Stimulated activated CD8-positive, alpha-beta memory T cell treated with anti-CD3 and anti-CD28 coated beads, Interleukin-7, amount 100 ng/mL, for 1 hour (primary cell): ENCODE results near the gene LRRC56.

Experiments used
- DNase-seq, 2 donors: peaks; one replicate each; pipeline ENCODE4 v3.0.0-alpha.2; 2020; ENCODE audit warnings: low read depth in 2 of 2

The LRRC56 gene

DNA sequence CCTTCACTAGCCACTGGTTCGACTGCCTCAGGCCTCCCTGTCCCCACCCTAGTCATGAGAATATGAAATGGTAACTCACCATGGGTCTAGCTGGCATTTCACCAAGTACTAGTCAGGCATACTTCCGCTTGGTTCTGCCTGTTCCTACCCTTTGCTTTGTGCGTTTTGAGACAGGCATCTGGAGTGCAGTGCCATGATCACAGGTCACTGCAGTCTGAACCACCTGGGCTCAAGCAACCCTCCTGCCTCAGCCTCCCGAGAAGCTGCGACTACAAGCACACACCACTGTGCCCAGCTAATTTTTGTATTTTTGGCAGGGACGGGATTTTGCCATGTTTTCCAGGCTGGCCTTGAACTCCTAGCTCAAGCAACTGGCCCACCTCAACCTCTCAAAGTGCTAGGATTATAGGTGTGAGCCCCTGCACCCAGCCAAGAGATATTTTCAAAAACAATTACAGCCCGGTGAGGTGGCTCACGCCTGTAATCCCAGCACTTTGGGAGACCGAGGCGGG lies 16.1 kb upstream of the LRRC56 start:
- no peak for DNase-seq

DNA sequence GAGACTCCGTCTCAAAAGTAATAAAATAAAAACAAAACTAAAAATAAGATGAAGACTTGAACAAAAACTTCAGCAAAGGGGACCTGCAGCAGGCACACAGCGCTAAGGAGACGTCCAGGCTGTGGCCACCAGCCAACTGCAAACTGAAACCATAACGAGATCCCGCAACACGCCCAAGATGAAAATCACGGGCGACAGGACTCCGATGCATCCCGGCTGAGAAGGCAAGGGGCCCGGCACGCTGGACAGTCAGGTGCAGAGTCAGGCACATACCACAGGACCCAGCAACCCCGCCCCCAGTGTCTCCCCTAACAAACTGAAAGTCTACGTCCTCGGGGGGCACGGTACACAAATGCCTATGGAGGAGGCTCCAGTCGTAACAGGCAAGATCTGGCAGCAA lies 11.1 kb upstream of the LRRC56 start:
- no peak for DNase-seq

DNA sequence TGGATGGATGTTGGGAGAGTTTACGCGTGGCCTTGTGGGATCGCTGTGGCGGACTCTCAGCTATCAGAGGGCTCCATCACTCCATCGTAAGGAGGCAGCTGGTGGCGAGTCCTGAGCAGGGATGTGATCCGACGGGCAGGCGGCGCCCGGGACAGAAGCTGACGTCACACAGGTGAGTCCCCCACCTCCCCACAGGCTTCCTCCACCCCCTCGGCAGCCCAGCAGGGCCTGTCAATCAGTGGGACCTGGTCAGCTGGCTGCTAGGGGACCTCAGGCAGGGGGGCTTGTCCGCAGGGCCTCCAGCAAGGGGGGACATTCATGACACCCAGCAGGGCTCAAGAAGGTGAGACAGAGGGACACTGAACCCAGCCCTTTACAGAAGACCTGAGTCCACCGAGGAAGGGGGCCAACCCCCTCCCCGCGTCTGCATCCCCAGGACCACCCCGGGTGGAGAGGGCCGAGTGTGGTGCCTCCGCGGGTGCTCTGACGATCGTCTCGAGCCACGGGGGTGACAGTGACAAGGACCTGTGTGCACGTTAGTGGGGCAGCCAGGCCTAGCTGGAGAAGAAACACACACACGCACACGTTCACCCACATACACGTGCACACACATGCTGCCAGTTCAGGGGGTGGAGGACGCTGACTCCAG lies 9.0 kb upstream of the LRRC56 start:
- no peak for DNase-seq

DNA sequence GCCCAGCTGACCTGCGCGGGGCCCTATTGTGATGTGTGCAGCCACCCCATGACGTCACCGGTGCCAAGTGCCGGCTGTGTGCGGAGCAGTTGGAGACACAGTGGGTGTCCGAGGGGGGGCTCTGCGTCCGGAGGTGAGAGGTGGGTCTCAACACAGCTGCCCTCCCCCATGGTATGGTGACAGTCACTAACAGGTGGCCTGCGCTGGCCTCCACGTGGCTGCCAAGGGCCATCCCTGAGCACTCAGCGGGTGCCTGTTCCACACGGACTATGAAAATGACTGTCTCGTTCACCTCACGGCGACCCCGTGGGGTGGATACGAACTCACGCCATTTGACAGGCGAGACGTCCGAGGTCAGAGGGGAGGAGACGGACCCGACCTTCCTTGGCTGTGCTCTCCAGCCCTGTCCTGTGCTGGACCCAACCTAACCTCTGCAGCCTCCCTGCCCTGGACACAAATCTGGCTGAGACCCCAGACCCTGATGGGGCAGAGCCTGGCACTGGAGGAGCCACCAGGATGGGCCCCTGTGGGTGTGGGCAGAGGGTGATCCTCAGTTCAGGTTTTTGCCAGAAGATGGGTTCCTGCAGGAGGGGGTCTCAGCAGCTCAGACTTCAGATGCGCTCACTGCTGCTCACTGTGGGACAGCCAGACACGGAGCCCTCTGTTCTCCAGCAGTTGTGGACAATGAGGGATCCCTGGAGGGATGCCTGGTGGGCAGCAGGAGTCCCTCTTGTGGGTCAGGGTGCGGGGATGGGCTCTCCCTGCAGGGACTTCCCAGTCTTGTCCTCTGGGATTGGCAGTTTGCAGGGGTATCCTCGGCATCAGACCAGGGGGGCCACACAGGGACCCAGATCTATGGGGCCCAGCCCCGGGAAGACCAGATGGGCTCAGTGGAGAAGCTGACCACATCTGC lies 8.3 kb upstream of the LRRC56 start:
- no peak for DNase-seq

DNA sequence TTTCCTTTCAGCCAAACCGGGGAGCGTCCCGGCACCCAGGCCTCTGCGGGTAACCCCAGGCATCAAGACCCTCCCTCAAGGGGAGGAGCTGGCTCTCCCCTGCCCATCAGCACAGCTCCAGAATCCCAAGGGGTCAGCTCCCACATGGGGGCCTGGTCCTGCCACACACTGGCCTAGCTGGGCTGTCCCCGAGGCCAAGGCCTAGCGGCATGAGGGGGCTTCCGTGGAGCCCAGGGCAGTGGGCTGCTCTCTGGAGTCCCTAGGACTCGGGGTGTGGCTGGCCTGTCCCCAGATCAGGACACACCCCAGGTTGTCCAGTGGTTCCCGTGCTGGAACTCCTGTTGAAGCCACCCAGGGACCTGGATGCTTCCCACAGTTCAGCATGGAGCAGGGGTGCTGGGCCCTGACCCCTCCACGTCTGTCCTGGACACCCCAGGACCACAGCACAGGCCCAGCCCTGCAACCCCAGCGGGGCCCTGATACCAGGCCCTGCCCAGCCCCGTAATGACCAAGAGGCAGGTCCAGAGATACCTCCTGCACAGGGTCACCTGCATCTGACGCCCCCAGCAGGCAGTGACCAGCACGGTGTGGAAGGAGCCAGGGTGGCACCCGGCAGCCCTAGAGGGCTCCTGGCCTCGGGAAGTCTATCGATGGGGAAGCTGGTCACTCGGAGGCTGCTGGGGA lies 7.5 kb upstream of the LRRC56 start:
- DNase-seq = no peak

DNA sequence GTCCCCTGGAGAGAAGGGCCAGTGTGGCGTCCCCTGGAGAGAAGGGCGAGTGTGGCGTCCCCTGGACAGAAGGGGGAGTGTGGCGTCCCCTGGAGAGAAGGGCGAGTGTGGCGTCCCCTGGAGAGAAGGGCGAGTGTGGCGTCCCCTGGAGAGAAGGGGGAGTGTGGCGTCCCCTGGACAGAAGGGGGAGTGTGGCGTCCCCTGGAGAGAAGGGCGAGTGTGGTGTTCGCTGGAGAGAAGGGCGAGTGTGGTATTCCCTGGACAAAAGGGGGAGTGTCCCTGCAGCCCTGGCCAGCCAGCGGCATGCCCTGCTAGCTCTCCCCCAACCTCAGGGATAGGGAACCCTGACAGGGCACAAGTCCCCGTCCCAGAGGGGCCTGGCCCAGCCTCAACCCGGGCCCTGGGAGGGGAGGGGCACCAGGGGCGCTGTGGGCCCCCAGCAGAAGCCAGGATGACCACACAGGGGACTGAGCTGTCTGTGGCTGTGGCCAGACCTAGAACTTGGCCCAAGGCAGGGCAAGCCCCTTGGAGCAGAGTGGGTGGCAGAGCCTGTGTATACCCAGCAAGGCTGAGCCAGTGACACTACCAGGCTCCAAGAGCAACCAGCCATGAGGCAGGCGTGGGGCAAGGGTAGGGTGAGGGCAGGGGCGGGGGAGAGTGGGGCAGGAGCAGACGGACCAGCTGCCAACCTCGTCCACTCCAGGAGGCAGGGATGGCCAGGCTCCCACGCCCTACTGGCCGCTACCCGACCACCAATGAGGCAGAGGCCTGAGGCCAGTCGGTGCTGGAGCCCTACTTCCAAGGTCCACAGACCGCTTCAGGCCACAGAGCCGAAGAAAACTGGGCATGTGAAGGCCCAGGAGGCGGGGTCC lies 6.1 kb upstream of the LRRC56 start:
- no peak for DNase-seq

DNA sequence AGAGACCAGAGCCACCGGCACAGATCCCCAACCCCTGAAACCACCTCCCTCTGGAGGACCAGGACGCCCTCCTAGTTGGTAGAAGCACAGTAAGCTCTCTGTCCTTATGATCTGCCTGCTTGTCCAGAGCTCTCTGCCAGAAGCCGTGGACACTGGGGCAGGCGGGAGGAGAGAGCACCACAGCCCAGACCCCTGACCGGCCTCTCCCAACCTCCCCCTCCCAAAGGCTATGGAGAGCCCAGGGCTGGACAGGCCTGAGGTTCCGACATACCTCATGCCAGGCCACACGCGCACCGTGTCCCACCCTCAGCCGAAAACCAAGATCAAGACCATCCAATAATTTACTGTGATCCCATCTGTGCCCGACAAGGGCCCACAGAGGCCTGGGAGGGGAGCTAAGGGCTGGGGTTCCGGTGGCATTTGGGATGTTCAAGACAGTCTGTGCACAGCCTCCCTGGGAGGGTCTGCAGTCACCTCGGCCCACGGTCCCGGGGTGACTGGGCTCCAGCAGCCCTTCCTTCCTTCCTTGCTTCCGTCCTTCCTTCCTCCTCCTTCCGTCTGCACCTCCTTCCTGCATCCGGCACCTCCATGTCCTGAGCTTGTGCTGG lies 5.3 kb upstream of the LRRC56 start:
- no peak for DNase-seq

DNA sequence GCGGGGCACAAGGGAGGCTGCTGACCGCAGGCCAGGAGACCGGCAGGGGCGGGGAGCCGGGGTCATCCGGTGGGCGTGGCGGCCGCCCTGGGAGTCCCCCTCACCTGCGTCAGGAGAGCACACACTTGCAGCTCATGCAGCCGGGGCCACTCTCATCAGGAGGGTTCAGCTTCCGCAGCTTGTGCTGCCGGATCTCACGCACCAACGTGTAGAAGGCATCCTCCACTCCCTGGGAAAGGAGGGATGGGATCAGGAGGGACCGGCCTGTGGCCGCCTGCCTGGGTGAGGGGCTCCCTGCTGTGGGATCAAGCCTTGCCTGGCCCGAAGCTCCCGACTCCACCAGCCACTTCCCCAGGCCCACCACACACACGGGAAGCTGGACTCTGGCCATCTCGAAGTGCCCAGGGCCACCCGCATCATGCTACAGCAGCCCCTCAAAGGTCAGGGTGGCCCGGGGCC lies 4.8 kb upstream of the LRRC56 start:
- no peak for DNase-seq

DNA sequence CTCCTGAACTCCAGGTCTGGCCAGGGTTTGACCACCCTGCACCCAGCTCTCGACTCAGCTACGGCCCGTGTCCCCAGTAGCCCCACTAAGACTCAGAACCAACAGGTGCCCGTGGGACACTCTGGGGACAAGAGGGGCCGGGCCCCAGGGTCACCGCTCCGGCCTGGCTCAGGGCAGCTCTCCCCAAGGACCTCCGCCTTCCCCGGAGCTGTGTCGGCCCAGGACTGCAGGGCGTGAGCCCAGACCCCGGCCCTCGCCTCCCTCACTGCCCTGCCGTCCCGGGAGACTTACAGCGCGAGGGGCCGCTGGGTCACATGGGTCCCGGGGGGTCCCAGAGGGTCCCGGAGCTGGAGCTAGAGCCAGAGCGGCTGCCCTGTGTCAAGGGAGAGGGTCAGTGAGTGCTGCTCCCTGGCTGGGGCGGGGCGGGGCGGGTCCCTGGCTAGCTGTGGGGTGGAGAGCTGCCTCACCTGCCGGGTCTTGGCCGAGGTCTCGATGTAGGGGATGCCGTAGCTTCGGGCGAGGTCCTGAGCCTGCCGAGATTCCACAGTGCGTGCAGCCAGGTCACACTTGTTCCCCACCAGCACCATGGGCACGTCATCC lies 4.2 kb upstream of the LRRC56 start:
- DNase-seq = no peak

DNA sequence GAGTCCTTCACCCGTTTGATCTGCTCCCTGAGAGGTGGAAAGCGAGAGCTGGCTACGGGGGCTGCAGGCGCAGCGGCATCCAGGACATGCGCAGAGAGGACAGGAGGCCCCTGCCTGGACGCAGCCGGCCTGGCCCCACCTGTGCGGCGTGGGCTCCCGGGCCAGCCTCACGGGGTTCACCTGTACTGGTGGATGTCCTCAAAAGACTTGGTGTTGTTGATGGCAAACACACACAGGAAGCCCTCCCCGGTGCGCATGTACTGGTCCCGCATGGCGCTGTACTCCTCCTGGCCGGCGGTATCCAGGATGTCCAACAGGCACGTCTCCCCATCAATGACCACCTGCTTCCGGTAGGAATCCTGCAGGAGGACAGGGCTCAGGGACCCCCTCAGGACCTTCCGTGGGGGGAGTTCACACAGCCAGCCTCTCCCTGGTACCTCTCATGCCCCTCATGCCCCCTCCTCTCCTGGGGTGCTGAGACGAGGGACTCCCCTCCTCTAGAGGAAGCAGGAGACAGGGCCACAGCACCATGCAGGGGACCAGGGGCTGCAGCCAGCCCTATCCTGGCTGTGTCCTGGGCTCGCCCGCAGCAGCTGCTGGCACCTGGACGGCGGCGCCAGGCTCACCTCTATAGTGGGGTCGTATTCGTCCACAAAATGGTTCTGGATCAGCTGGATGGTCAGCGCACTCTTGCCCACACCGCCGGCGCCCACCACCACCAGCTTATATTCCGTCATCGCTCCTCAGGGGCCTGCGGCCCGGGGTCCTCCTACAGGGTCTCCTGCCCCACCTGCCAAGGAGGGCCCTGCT lies 3.5 kb upstream of the LRRC56 start:
- DNase-seq = no peak

DNA sequence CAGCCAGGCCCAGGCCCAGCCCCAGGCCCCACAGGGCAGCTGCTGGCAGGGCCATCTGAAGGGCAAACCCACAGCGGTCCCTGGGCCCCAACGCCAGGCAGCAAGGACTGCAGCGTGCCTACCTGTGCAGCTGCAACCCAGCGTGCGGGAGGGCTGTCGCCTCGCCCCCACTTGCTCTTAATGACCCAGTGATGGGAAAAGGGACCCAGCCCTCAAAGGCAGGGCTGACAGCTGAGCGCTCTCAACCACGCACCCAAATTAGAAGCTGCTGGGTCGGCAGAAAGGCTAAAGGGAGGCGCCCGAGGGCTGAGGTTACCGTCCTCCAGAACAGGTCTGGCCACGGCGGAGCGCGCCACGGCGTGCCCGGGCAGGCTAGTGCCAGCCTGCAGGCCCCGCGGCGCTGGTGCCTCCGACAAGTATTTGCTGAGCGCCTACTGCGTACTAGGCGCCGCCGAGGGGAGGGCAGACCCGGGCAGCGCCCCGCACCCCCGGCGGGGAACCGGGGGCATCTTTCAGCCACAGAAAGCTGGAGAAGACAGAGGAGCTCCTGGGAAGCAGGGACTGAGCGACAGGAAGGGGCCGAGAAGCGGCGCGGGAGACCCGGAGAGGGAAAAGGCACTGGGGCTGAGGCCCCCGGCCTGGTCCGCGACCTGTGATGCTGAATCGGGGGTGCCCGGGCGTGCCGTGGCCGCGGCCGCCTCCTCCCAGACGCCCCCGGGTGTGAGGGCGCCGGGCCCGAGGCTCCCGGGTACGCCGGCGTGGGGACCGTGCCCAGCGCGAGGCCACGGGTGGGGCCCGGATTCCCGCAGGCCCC lies 2.7 kb upstream of the LRRC56 start:
- no peak for DNase-seq

DNA sequence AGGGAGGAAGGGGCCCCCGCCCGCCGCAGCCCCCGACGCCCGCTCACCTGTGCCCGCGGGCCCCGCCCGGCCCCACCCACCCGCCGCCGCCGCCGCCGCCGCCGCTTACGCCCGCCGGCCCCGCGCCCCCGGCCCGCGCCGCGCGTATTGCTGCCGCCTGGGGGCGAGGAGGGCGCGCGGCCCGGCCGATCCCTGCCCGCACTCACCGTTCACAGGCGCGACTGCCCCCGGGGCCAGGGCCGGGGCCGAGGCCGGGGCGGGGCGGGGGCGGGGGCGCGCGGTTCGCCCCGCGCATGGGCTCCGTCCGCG lies 2.2 kb upstream of the LRRC56 start:
- DNase-seq = no peak

DNA sequence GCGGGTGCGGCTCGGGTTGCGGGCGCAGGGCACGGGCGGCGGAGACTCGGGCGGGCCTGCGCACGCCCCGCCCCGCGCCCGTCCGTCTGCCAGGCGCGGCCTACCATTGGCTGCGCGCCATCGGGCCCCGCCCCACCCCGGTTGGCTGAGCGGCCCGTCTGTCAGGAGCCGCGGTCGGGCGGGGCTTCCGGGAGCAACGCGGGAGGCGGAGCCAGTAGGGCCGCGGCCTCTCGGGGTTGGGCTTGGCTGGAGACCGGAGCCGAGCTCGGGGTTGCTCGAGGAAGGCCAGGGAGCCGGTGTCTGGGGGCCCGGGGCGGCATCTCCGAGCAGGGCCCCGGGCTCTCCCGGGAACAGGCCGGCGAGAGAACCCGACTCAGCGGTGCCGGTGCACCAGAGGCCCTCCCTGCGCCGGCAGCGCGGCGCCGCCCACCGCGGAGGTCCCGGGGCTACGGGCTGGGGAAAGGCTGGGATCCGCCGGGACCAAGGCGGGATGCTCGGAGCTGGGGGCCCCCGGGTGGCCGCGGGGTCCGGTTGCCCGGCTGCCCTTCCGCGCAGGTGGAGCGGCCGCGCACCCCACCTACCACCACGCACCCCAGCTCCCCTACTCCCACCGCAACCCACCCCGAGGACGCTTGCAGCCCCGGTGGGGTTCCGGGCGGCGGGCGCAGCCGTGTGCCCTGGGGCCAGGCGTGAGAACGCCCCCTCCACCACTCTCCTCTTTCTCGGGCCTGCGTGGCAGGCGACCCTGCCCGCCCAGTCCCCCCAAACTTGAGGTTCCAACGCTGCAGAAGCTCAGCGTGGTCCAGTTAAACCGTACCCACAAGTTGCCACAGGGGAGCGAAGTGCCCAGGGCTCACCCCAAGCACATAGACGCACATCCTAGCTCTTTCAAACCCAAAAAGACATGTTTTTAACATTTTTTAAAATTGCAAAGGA lies 1.5 kb upstream of the LRRC56 start, which contains the start of gene HRAS:
Gene HRAS, minus strand, starts transcription at position 58 of the 936 bp plus-strand sequence.
- DNase-seq = peak; percentile 88 to 93

DNA sequence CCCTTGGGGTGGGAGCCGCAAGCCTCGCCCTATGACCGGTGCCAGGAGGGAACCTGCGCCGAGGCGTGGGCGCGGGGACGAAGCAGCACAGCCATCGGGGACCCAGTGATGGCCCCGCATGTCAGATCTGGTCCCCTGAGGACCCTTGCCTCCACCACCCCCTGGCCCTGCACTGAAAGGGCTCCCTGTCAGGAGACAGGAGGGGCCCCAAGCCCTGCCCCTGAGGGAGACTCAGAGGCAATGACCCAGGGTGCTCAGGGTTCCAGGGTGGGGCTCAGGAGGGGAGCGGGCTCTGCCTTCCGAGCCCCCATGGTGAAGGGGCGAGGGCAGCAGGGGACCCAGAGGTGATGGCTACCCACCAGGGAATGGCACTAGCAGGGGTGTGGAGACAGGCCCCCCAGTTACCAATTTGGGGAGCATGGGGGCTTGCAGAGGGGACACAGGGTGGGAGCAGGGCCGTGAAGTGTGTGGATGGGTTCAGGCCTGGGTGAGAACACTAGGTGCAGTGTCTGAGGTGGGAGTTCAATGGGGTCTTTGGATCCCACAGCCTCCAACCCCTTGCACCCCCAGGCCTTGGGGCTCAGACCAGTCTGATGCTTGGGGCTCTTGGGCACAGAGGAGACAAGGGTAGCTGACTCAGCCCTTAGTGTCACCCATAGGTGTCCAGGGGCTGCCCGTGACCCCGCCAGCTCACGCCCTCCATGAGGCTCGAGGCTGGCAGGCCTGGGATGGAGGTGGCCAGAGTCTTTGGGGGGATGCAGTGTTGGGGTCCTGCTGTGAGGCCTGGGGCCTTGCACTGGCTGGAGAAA lies 499 bp downstream of the LRRC56 start:
- no peak for DNase-seq

DNA sequence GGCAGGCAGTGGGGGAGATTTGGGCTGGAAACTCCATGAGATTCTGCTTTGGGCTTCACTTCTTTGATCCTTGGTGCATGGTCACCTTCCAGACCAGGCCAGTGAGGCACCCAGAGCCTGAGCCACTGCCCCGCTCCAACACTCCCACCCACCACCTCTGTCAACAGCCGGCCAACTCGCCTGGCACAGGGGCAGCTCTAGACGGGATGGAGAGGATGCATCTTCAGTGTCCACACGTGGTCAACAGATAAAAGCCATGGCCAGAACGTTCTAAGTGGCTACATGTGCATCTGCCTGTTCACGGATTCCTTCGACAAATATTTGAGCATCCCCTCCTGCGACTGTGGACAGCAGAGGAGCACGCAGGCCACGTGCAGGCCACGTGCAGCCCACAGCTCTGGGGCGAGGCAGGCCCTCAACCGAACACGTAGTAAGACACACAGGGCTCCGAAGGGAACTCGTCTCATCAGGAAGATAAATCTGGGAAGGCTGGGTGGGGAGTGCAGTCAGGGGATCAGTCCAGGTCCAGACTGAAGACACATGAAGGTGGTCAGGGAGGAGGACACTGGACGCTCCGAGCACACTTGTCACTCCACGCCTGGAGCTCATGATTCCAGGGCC lies 1.2 kb downstream of the LRRC56 start:
- DNase-seq = no peak

DNA sequence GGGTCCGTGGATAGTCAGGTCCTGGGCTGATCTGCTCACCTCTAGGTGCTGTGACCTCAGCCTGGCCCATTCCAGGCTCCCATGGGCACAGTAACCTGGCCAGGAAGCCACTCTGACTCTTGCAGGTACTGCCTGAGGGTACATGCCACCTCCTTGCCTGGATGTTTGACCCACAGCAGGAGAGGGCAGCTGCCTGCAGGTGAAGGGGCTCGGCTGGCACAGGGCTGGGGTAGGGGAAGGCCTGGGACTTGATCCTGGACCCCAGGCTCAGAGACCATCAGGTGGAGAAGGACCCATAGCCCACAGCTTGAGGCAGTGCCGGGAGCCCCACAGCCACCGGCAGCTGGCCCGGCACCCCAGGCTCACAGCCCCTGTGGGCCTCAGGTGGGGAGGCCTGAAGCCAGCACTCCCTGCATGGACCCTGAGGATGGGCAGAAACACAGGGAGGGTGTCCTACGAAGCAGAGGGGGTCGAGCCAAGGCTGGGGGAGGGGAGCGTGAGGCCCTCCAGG lies 2.7 kb downstream of the LRRC56 start:
- DNase-seq = no peak
